Left forelimb (tissue), 1 donor: Measurements from ENCODE around the gene SLC37A4.
"Not testable (repeated sequence)": the region's sequence is repeated elsewhere in the genome, so short reads cannot be mapped to it uniquely, and the experiment has no call there.

ENCODE experiments used
- DNase-seq: peaks from one replicate; pipeline ENCODE4 v3.0.0-alpha.2; 2018; ENCODE audit warnings: low spot score

SLC37A4 gene

DNA sequence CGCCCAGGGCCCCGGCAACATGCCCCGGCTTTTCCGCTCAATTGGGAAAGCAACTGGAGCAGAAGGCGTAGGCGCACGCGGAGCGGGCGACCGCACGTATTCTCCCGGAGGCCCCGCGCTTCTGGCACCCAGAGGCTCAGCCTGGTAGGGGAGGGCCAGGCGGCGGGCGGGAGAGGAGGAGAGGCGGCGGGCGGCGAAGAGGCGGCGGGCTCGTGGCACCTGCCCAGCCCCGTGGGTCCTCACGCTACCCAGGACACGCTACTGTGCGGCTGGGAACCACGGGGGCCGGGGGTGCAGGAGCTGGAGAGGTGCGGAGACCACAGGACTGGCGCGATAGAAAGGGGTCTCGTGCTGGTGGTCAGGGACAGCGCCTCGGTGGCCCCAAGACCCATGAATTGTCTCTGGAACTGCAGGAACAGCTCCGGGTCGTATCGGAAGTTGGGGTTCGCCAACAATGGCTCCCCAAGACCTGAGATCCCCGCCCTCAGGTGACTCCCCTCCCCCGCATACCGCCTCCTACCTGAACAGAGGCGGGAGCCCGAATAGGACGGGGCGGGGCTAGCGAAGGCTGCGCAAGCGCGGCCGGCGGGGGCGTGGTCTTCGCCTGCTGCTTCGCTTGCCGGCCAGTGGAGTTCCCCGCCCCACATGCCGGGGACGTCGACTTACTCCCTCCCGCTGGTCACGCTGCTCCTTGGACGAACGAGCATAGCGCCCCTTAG, at the start of gene SLC37A4:
SLC37A4 (minus strand) TSS at position 549 of the 719 bp plus-strand sequence.
- peak; percentile 94 for DNase-seq

DNA sequence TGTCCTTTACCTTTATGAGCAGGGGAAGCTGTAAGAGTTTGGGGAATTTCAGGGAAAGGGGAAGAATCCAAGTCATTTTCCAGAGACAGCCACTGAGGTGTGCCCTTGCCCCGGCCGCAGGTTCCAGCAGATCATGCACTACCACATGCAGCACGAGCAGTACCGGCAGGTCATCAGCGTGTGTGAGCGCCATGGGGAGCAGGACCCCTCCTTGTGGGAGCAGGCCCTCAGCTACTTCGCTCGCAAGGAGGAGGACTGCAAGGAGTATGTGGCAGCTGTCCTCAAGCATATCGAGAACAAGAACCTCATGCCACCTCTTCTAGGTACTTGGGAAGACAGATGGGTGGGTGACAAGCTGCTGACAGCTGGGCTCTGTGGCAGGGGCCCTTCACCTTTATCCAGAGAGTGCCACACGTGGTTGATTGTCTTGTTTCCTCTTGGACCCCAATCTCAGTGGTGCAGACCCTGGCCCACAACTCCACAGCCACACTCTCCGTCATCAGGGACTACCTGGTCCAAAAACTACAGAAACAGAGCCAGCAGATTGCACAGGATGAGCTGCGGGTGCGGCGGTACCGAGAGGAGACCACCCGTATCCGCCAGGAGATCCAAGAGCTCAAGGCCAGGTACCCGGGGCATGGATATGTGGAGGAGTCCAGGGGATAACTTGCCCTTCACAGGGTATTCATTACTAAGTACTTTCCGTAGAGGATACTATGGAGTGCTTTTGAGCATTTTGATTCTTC, 48.2 kb upstream of the SLC37A4 start:
- no peak for DNase-seq

- no peak for DNase-seq
Measured at GRCh38 chr11:119077839-119078238, 47.2 kb upstream of the SLC37A4 start.

GRCh38 chr11:119067371-119068222, 36.9 kb upstream of the SLC37A4 start, which contains the start of gene VPS11:
Gene VPS11, plus strand, starts transcription at chr11:119067818. Its CDS starts 6 bp downstream, at chr11:119067824.
- DNase-seq = peak; percentile 96

- no peak for DNase-seq
Measured at GRCh38 chr11:119065369-119065768, 34.7 kb upstream of the SLC37A4 start.

DNA sequence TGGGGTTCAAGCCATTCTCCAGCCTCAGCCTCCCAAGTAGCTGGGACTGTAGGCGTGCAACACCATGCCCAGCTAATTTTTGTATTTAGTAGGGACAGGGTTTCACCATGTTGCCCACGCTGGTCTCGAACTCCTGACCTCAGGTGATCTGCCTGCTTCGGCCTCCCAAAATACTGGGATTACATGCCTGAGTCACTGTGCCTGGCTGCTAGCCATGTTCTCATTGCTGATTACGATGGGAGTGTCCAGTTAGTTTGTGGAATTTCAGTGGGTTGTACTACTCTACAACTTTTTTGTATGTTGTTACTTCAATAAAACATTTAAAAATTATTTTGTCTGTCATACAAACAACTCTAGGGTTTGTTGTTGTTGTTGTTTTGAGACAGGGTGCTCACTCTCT, 32.1 kb upstream of the SLC37A4 start:
- DNase-seq = no peak

GRCh38 chr11:119061256-119061655, 30.6 kb upstream of the SLC37A4 start:
- no peak for DNase-seq

DNA sequence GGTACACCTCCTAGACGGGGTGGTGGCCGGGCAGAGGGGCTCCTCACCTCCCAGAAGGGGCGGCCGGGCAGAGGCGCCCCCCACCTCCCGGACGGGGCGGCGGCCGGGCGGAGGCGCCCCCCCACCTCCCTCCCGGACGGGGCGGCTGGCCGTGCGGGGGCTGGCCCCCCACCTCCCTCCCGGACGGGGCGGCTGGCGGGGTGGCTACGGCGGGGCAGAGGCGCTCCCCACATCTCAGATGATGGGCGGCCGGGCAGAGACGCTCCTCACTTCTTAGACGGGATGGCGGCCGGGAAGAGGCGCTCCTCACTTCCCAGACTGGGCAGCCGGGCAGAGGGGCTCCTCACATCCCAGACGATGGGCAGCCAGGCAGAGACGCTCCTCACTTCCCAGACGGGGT, 28.5 kb upstream of the SLC37A4 start:
- DNase-seq = not testable (repeated sequence)

DNA sequence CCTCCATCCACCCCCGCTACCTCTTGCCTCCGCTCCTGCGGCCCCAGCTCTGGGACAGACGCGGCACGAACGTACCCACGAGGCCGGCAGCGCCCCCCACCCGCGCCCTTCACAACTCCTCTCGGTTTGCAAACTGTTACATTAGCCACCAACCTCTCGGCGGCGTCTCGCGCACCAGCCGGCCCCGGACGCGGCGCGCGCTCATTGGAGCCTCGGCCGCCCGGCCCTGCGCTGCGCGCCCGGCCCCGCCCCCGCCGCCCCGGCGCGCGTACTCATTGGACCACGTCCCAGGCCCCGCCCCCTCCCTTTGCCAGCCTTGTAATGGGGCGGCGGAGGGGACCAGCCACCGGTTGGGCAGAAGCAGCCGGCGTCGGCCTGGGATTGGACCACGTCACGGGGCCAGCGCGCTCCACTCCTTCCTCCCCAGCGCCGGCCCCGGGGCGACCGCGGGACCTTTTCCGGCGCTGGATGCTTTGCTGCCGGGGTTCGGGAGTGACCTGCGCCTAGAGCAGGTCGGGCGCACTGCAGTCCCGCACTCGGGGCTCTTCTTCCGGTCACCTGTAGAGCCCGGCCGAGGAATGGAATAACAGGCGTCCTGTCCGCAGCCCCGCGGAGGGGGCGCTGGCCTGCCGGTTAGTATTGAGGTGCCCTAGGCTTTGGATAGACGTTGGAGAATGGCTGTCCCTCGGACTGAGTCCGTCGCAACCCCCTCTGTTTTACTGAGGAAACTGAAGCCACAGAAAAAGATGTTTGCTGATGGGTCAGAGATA, 26.5 kb upstream of the SLC37A4 start, which contains the start of gene HYOU1:
HYOU1 (minus strand) TSS at position 206 of the 770 bp plus-strand sequence. CDS start 1,045 bp downstream, outside the sequence.
- DNase-seq = peak; percentile 99

- no peak for DNase-seq
Measured at GRCh38 chr11:119056421-119056999, 25.8 kb upstream of the SLC37A4 start.

- DNase-seq = no peak
Measured at GRCh38 chr11:119055901-119056300, 25.2 kb upstream of the SLC37A4 start.

DNA sequence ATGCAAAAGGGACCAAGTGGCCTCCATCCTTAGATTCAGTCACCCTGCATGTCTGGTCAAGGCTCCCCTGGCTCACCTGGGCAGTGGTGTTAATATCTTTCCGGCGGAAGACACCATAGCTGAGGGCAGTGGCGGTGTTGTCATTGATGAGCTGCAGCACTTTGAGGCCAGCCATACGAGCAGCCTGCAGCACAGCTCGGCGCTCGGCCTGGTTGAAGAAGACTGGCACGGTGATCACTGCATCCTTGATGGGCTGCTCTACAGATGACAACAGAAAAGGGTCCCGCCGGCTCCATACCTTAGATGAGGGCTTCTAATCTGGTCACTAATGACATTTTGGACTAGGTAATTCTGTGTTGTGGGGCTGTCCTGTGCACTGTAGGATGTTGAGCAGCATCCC, 23.7 kb upstream of the SLC37A4 start:
- no peak for DNase-seq

DNA sequence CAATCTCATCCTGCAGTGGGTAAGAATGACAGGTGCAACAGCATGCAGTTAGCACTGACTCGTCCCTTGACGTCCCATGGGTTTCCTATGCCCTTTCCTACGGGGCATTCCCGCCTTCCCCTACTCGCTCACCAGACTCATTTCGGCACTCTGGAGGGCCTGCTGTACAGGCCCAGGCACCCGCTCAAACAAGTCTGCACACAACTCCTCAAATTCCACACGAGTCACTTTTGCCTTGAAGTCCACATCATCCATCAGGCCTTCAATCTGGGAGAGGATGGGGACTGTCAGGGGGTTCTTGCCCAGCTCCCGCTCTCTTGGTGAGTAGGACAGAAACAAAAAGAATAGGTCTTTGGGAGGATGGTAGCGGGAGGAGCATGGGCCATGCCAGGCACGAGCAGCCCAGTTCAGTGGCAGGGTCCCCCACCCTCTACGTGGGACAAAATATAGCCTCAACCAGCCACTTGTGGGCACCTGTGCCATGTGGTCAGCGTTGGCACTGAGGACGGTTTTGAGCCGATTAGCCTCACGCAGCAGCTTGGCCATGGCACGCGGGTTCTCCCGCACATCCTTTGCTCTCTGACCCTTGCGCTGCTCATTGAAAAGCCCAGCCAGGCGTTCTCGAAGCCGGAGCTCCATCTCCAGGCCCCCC, 21.6 kb upstream of the SLC37A4 start:
- no peak for DNase-seq

GRCh38 chr11:119051440-119052162, 20.9 kb upstream of the SLC37A4 start:
- DNase-seq = no peak

DNA sequence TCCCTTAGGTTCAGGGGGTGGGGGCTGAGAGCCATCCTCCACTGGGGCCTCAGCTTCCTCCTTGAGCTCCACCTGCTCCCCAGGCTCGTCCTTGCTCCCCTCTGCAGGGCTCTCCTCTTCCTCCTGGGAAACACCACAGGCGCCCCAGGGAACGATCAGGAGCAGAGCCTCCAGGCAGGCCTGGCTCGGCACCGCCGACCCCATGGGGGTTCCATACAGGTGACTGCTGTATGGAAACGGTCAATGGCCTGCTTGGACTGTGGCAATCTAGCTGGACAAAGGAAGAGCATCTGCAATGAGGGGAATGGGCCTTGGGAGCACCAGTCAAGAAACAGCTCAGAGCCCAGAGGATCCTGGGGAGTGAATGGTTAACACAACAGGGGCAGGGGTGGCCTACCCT, 18.4 kb upstream of the SLC37A4 start:
- DNase-seq = no peak

DNA sequence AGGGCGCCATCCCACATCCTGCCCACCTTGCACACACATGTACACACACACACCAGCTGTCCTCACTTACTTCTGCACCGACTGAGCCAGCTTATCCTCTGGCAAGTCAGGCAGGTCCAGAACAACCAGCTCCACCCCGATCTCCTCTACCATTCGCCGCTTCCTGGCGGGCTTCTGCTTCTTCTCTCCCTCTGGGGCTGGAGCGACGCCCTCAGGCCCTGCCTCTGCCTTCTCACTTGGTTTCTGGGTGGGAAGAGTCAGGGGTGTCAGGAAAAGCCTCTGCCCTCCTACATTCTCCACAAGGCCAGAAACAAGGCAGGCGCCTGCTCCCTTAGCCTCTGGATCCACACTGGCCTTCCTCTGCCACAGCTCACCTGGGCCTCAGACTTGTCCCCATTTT, 18.0 kb upstream of the SLC37A4 start:
- DNase-seq = no peak

- DNase-seq = no peak
Measured at GRCh38 chr11:119047205-119047604, 16.5 kb upstream of the SLC37A4 start.

- DNase-seq = no peak
Measured at GRCh38 chr11:119046489-119046888, 15.8 kb upstream of the SLC37A4 start.

GRCh38 chr11:119044708-119045107, 14.0 kb upstream of the SLC37A4 start:
- DNase-seq = no peak

DNA sequence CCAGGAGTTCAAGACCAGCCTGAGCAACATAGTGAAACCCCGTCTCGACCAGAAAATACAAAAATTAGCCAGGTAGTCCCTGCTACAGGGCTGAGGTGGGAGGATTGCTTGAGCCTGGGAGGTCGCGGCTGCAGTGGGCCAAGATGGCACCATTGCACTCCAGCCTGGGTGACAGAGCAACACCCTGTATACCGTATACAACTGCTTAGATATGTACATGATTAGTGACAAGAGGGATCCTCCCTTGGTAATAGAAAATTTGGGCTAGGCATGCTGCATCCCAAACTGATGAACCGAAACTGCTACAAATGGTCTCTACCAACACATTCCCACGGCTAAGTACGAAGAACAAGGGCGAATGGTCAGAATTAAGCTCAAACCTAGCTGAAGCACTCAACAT, 12.2 kb upstream of the SLC37A4 start:
- no peak for DNase-seq
